Heart right ventricle (tissue), 16 donors: ENCODE measurements around the gene AIG1. TPM values are rescaled to one million over a fixed set of nuclear protein-coding genes. Genes with fewer than 3 reads are reported as not detected.
A peak's percentile ranks its signal among the peaks of the same experiment; 100 is the strongest.

Source experiments
- ATAC-seq, 8 donors: fragments of 200-7000 bp; cut with Tn5 transposase; one replicate each; pipeline ENCODE4 v1.9.1; 2020; ENCODE audit warnings: mild to moderate bottlenecking in 8 of 8, moderate library complexity in 8 of 8, moderate number of reproducible peaks in 1 of 8
- DNase-seq, 2 donors: peaks; one replicate each; pipeline ENCODE4 v3.0.0-alpha.2; 2020
- H3K27ac ChIP-seq, 10 donors: fragments of 200-600 bp; sonication (generic) in 2 of 10; one replicate each; pipeline versions ENCODE4 v1.5.0 to v1.8.0; 2020 to 2022; ENCODE audit warnings: mild to moderate bottlenecking in 3 of 10
- H3K27me3 ChIP-seq, 7 donors: fragments of 200-600 bp; one replicate each; pipeline ENCODE4 v1.8.0; 2021 to 2022; ENCODE audit warnings: mild to moderate bottlenecking in 2 of 7
- H3K36me3 ChIP-seq, 9 donors: fragments of 200-600 bp; sonication (generic) in 1 of 9; one replicate each; pipeline versions ENCODE4 v1.5.0 to v1.8.0; 2020 to 2022; ENCODE audit warnings: mild to moderate bottlenecking in 2 of 9
- H3K4me1 ChIP-seq, 9 donors: fragments of 200-600 bp; sonication (generic) in 1 of 9; one replicate each; pipeline versions ENCODE4 v1.5.0 to v1.8.0; 2020 to 2022; ENCODE audit warnings: mild to moderate bottlenecking in 4 of 9
- H3K4me3 ChIP-seq, 10 donors: fragments of 200-600 bp; sonication (generic) in 2 of 10; one replicate each; pipeline versions ENCODE4 v1.5.0 to v1.8.0; 2020 to 2022; ENCODE audit warnings: mild to moderate bottlenecking in 7 of 10, moderate library complexity in 2 of 10
- H3K9me3 ChIP-seq, 11 donors: fragments of 200-600 bp in 10 of 11; sonication (generic) in 2 of 11; one replicate each; pipeline versions ENCODE4 v1.5.0 to v1.8.0; 2013 to 2022; ENCODE audit warnings: mild to moderate bottlenecking in 2 of 11, control low read depth in 1 of 11, moderate library complexity in 1 of 11
- CTCF ChIP-seq, 9 donors: fragments of 200-600 bp; sonication (generic) in 2 of 9; IDR thresholded peaks; one replicate each; pipeline versions ENCODE4 v1.5.0 to v1.8.0; 2021 to 2022; ENCODE audit warnings: antibody characterized with exemption in 9 of 9, mild to moderate bottlenecking in 5 of 9, moderate library complexity in 1 of 9
- WGBS, 2 donors: extraction: QIAGEN DNeasy Blood & Tissue Kit; methylation state at CpG; one replicate each; pipeline ENCODE4 v1.1.7; 2013; ENCODE audit warnings: inconsistent platforms in 1 of 2; 5-methylcytosine and 5-hydroxymethylcytosine counted together
- intact Hi-C, 10 donors: fragments of 100-400 bp; cut with DNase I; formaldehyde crosslinking; loops; one replicate each; pipeline versions ENCODE4 v1.11.1 to v1.14.2; 2022
- polyA plus RNA-seq, 2 donors: library from polyadenylated mRNA; stranded (reverse); fragments of 200-250 nt; gene quantifications; one replicate each; pipeline ENCODE4 v1.2.3, GENCODE V29; 2013
- total RNA-seq, 10 donors: library from RNA; stranded (reverse); fragmentation: NEBNext Ultra II Directional in 3 of 10; extraction: Animal tissue kit (Norgen Biotek cat#: 25700) in 3 of 10; gene quantifications; one replicate each; pipeline versions ENCODE4 v1.2.1 to v1.2.4, GENCODE V29; 2021 to 2023
- donor health status: Arrhythmogenic right ventricular cardiomyopathy.
- donor health status: ischemic (EF 13 %, LVEDD 7.1; RV severe dilation, severe dysfunction).
- donor health status: healthy with polysubstance abuse.
- donor health status: DM: no; HTN: yes; CAD: no.
- donor health status: DM: no; HTN: no; CAD: no.
- donor health status: ischemic (EF 25% LVEDD 6.9; RV normal size, moderate dysfunction).
- donor health status: ischemic (EF 25% LVEDD 5.7; RV mildly dilated, moderate dysfunction).
- donor health status: healthy.
- donor health status: DM: yes; HTN: yes; CAD: no.
- donor health status: Ischemic cardiomyopathy.
- donor health status: ischemic (EF 35%, LVEDD 5.7; RV mildly dilated, moderate dysfunction).
- donor health status: nonischemic (EF 11% LVEDD 7.7; RV severe dilation, severe dysfunction).
- donor health status: DM: yes; HTN: yes; CAD: no.
- donor health status: PGD.
- donor health status: ischemic (EF 29% LVEDD 5.4; RV normal size, mild dysfunction).
- donor health status: nonischemic (EF 23%, LVEDD 6.1; RV moderate dilation, normal function).

The AIG1 gene
- total and polyA plus RNA-seq, 12 donors: 17.4 to 83.2 (median 66.2) TPM

- intact Hi-C loops: no loop called here
- TF ChIP-seq CTCF (IDR thresholded peaks at IDR 0.05): no peak
- no peak for DNase-seq
Observed at GRCh38 chr6:143194095-143194589, 133.5 kb downstream of the AIG1 start.

GRCh38 chr6:143195349-143195845 is 134.7 kb downstream of the AIG1 start:
- no peak for TF ChIP-seq CTCF (IDR thresholded peaks at IDR 0.05)
- H3K4me3 ChIP-seq: no peak overlapping the region
- intact Hi-C loops: no loop called here
- peaks cover 0 to 5% (median 0%) of the 10 kb centered on the region in 9 donors for H3K36me3 ChIP-seq
- no peaks in the 10 kb centered on the region for H3K9me3 ChIP-seq
- WGBS, 2 donors: 55 to 59% methylated on average over 10 of the region's 10 CpGs
- H3K4me1 ChIP-seq: peaks cover 0 to 41% (median 4%) of the 10 kb centered on the region in 9 donors
- peak overlapping the region in 1 of 10 donors; percentile 12 for H3K27ac ChIP-seq
- DNase-seq (peak; percentile 38 to 39), ATAC-seq (peak; percentile 37 to 67 (median 59))
- no peaks in the 10 kb centered on the region for H3K27me3 ChIP-seq

More at GRCh38 chr6:143194095-143194589, 133.5 kb downstream of the AIG1 start:
- peaks cover 0 to 32% (median 4%) of the 10 kb centered on the region in 9 donors for H3K4me1 ChIP-seq
- H3K4me3 ChIP-seq: no peak overlapping the region
- H3K36me3 ChIP-seq: peaks cover 0 to 5% (median 0%) of the 10 kb centered on the region in 9 donors
- no peak overlapping the region for H3K27ac ChIP-seq
- ATAC-seq: no peak
- no peaks in the 10 kb centered on the region for H3K27me3 ChIP-seq
- 97 to 98% methylated on average over 9 of the region's 9 CpGs for WGBS, 2 donors
- H3K9me3 ChIP-seq: no peaks in the 10 kb centered on the region

- 68 to 78% methylated on average over 5 of the region's 5 CpGs for WGBS, 2 donors
- Histone ChIP-seq H3K36me3 (no peaks in the 10 kb centered on the region), H3K4me3 (no peak overlapping the region), H3K4me1 (peaks cover 0 to 41% (median 4%) of the 10 kb centered on the region in 9 donors), H3K27me3 (no peaks in the 10 kb centered on the region), H3K9me3 (no peaks in the 10 kb centered on the region), H3K27ac (no peak overlapping the region)
- no peak for TF ChIP-seq CTCF (IDR thresholded peaks at IDR 0.05)
- intact Hi-C loops: no loop called here
- DNase-seq: no peak
- ATAC-seq: no peak
Observed at GRCh38 chr6:143196525-143197225, 136.0 kb downstream of the AIG1 start.

- intact Hi-C loops: no loop called here
- H3K27me3 ChIP-seq: no peaks in the 10 kb centered on the region
- no peak overlapping the region for H3K4me3 ChIP-seq
- no peaks in the 10 kb centered on the region for H3K36me3 ChIP-seq
- ATAC-seq (no peak), DNase-seq (no peak)
- H3K9me3 ChIP-seq: no peaks in the 10 kb centered on the region
- no peak for TF ChIP-seq CTCF (IDR thresholded peaks at IDR 0.05)
- peaks cover 0 to 41% (median 4%) of the 10 kb centered on the region in 9 donors for H3K4me1 ChIP-seq
- no peak overlapping the region for H3K27ac ChIP-seq
Observed at GRCh38 chr6:143197377-143197776, 136.7 kb downstream of the AIG1 start.
